GM08714 (cell line): ENCODE results near the gene CST1.
"Not testable (repeated sequence)": the region's sequence is repeated elsewhere in the genome, so short reads cannot be mapped to it uniquely, and the experiment has no call there.

Source experiments
- H3K4me3 ChIP-seq: fragments of 200-500 bp; sonication (Bioruptor generic); 2 replicates; pipeline ENCODE4 v1.5.1; 2014; ENCODE audit warnings: mild to moderate bottlenecking, low read length, inconsistent platforms
- ZNF274 ChIP-seq: IDR thresholded peaks from 2 replicates; pipeline ENCODE4 v1.6.1; 2012; ENCODE audit warnings: mild to moderate bottlenecking, low read depth, low read length

Gene CST1

GRCh38 chr20:23746321-23746720 is 4.4 kb downstream of the CST1 start:
- no peak overlapping the region for H3K4me3 ChIP-seq
- no peak for TF ChIP-seq ZNF274

GRCh38 chr20:23745247-23745646 is 5.5 kb downstream of the CST1 start:
- TF ChIP-seq ZNF274: no peak
- H3K4me3 ChIP-seq: no peak overlapping the region

GRCh38 chr20:23744817-23745216 is 5.9 kb downstream of the CST1 start:
- no peak for TF ChIP-seq ZNF274
- no peak overlapping the region for H3K4me3 ChIP-seq

DNA sequence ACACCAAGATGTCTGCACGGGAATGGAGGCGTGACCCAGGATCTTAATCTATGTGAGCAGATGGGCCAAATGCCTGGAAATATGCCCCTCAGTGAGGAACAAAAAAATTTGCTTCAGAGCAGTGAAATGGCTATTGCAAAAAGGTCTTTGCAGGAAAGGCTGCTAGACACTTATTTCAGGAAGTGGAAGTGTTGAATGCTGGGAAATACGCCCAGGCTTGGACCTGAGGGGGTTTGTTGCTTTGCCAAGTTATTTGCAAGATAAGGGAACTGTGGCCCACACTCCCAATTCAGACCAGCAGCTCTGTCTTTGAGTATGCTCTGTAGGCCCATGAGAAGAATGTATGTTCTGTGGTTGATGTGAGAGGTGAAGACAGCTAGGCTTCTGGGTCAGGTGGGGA is 15.3 kb downstream of the CST1 start:
- not testable (repeated sequence) for H3K4me3 ChIP-seq

GRCh38 chr20:23734949-23735348 is 15.8 kb downstream of the CST1 start:
- H3K4me3 ChIP-seq: not testable (repeated sequence)

DNA sequence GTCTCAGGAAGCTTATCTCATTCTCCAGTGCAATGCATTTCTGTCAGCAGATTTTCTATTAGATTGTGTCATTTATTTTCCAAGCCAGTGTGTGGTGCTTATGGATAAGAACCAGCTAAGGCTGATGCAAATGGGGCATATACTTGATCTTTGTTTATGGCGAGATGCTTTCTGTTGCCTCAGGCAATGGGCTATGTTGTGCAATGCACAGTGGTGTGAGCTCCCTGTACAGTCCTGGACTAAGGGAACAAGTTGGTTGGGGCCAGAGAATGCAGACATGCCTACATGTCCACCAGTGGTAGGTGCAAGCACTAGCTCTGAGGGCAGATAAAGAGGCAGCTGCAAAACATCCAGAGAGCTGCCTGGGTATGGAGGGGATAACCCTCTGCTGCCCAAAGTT is 16.3 kb downstream of the CST1 start:
- H3K4me3 ChIP-seq: not testable (repeated sequence)

DNA sequence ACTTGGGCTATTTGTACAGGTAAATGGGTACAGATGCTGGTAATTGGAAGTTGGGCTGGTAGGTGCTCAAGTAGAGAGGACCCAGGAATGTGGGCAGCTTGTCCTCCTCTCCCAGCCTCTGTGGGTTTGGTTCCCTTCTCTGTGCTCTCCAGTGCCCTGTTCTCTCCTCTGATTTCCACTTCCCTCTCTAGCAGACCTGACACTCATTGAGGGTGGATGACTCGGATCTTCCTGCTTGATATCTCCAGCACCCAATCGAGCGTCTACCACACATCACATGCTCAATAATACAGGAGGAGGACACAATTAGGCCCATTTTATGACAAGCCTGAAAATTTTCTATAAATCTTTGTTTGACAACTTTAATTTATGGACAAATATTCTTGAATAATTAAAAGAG is 23.7 kb downstream of the CST1 start:
- no peak for TF ChIP-seq ZNF274
- no peak overlapping the region for H3K4me3 ChIP-seq

- TF ChIP-seq ZNF274: no peak
- no peak overlapping the region for H3K4me3 ChIP-seq
Observed at GRCh38 chr20:23725102-23725501, 25.6 kb downstream of the CST1 start.

DNA sequence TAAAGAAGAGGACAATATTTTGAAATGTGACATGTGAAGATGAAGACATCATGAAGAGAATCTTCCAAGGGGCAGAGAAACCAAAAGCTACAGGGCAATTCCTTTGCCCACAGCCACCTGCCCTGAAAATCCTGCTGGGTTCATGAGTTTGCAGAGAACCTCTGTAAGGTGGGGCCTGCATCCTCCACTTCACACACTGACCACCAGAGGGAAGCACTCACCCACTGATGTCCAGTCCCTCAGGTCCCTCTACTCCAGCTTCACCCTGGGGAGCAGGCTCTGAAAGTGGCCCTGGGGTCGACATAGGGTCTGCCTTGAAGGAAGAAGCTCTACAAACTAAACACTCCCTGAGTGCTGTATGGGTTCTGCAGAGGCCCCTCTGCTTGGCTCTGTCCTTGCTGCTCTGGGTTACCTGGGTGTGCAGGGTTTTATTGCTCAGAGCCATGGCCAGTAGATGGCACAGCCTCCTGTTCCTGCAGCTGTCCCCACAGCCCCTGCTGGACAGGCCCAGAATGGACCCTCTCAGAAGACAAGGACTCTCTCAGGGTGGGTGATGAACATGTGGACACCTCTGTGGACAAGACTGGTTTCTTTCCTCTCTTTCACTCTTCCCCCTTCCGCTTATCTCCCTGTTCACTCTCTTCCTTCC is 27.0 kb downstream of the CST1 start:
- not testable (repeated sequence) for H3K4me3 ChIP-seq

- not testable (repeated sequence) for H3K4me3 ChIP-seq
Observed at GRCh38 chr20:23722851-23723250, 27.9 kb downstream of the CST1 start.

DNA sequence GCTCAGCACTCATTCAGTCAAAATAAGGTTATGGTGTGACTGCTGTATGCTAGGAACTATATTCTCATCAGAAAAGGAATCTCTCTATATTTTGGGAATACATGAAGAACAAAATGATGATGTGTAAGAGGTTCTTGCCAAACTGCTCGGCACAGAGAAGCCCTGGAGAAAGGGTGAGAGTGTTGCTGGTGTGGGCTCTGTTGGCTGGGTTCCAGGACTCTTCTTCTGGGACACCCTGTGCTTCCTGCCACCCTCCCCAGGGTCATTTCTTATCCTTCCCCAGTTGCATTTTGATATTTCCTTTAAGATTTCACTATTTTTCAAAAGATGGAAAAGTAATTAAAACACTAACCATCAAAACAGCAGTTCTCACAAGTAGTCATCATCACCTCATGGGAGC is 28.8 kb downstream of the CST1 start:
- no peak overlapping the region for H3K4me3 ChIP-seq
- TF ChIP-seq ZNF274: no peak

DNA sequence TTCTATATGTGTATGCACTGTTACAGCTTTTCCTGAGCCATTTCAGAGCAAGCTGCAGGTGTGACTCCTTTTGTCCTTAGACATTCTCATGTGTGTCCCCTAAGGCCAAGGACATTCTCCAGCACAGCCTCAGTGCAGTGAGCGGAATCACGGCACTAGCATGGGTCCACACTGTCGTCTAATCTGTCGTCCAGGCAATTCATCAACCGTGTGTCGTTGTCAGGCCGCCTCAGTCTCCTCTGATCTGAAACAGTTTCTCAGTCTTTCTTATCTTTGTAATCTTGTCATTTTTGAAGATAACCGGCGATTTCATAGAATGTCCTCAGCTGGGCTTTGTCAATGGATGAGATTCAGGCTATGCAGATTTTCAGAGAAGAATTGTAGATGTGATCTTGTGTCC is 31.4 kb downstream of the CST1 start:
- not testable (repeated sequence) for H3K4me3 ChIP-seq

DNA sequence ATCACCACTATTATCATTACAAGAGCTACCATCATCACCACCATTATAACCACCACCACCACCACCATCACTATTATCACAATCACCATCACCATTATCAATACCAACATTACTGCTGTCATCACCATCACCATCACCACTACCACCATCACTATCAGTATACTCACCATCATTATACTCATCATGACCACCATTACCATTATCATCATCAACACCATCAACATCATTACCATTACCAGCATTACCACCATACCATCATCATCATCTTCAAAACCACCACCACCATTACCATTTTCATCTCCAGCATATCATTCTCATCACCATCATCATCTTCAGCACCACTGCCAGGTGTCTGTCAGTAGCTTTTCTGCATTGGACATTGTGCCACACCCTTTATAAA is 39.0 kb downstream of the CST1 start:
- not testable (repeated sequence) for H3K4me3 ChIP-seq

GRCh38 chr20:23710771-23711170 is 40.0 kb downstream of the CST1 start:
- H3K4me3 ChIP-seq: no peak overlapping the region
- TF ChIP-seq ZNF274: no peak

DNA sequence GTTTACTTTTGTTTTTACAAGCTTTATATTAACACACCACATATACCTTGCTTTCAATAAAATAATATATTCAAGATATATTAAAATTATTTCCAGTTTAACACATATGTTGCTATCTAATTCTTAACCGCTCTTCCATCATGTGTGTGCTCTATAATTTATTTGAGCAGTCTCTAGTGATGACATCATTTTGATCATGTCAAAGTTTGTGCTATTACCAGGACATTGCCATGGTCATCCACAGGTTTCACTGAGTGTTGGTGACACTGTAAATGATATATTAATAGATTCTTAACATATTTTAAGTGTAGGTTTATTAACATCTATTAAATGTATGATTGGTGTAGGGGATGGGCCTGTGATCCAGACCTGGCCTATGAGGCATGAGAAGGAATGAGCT is 44.8 kb downstream of the CST1 start:
- no peak for TF ChIP-seq ZNF274
- no peak overlapping the region for H3K4me3 ChIP-seq

GRCh38 chr20:23702021-23702420 is 48.7 kb downstream of the CST1 start:
- no peak for TF ChIP-seq ZNF274
- H3K4me3 ChIP-seq: no peak overlapping the region

DNA sequence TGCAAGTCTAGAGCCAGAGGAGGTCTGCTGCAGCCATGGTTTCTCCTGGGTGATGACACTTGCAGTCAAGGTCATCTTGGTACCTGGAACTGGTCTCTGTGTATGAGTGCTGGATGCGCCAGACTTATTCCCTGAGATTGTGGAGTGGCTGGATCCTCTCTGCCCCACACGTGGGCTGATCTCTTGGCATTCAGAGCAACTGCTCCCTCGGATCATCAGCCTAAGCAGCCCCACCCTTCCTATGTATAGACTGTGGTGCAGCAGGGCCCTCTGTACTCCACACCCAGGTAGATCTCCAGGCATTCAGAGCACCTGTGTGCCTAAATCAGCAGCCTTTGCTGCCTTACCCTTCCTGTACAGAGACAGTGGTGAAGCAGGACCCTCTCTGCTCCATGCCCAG is 49.8 kb downstream of the CST1 start:
- no peak overlapping the region for H3K4me3 ChIP-seq
- no peak for TF ChIP-seq ZNF274
